Right lobe of liver (tissue), 6 donors: ENCODE results near the gene NRP2. TPM values are rescaled to one million over a fixed set of nuclear protein-coding genes. Genes with fewer than 3 reads are reported as not detected.

Source experiments
- ATAC-seq, 4 donors: fragments of 200-7000 bp; cut with Tn5 transposase; one replicate each; pipeline ENCODE4 v1.9.1; 2020; ENCODE audit warnings: mild to moderate bottlenecking in 4 of 4, moderate library complexity in 4 of 4
- DNase-seq, 3 donors: peaks; one replicate each; pipeline ENCODE4 v3.0.0-alpha.2; 2020
- H3K27ac ChIP-seq, 3 donors: fragments of 200-600 bp; one replicate each; pipeline ENCODE4 v1.8.0; 2022
- H3K27me3 ChIP-seq, 2 donors: fragments of 200-600 bp; one replicate each; pipeline ENCODE4 v1.8.0; 2022
- H3K36me3 ChIP-seq, 4 donors: fragments of 200-600 bp; sonication (generic) in 1 of 4; one replicate each; pipeline versions ENCODE4 v1.5.1 to v1.8.0; 2017 to 2022; ENCODE audit warnings: control low read depth in 1 of 4
- H3K4me1 ChIP-seq, 4 donors: fragments of 200-600 bp; sonication (generic) in 1 of 4; one replicate each; pipeline versions ENCODE4 v1.5.1 to v1.8.0; 2017 to 2022; ENCODE audit warnings: control low read depth in 1 of 4
- H3K4me3 ChIP-seq, 3 donors: fragments of 200-600 bp; one replicate each; pipeline ENCODE4 v1.8.0; 2022
- H3K9me3 ChIP-seq, 4 donors: fragments of 200-600 bp; sonication (generic) in 1 of 4; one replicate each; pipeline versions ENCODE4 v1.5.1 to v1.8.0; 2017 to 2022; ENCODE audit warnings: control low read depth in 1 of 4
- CTCF ChIP-seq, 4 donors: fragments of 200-600 bp in 3 of 4; fragments of 450-650 bp in 1 of 4; IDR thresholded peaks; one replicate each; pipeline versions ENCODE4 v1.5.1 to v1.8.0; 2016 to 2022; ENCODE audit warnings: antibody characterized with exemption in 4 of 4, mild to moderate bottlenecking in 2 of 4
- POLR2A ChIP-seq: fragments of 450-650 bp; IDR thresholded peaks from one replicate; pipeline ENCODE4 v1.6.1; 2017; ENCODE audit warnings: antibody characterized with exemption, mild to moderate bottlenecking
- WGBS: methylation state at CpG from one replicate; pipeline ENCODE4 v1.1.6; 2018; ENCODE audit warnings: low coverage, low lambda C conversion rate; ENCODE audit not compliant: insufficient coverage; ENCODE audit errors: missing lambda C conversion rate; 5-methylcytosine and 5-hydroxymethylcytosine counted together
- intact Hi-C, 2 donors: fragments of 100-400 bp; cut with DNase I; formaldehyde crosslinking; loops; one replicate each; pipeline versions ENCODE4 v1.11.2 to v1.14.1; 2022
- total RNA-seq, 6 experiments: library from RNA; depleted of rRNA in 2 of 6; stranded (reverse); fragments of >200 nt in 2 of 6; fragmentation: NEBNext Ultra II Directional in 3 of 6; extraction: Animal tissue kit (Norgen Biotek cat#: 25700) in 3 of 6; gene quantifications; one replicate each; pipeline versions ENCODE4 v1.1.0 to v1.2.4, GENCODE V29; 2016 to 2023
- donor health status: DM: no; HTN: yes; CAD: no.
- donor health status: DM: no; HTN: no; CAD: no.
- donor health status: DM: no; HTN: no; CAD: no.
- donor health status: DM: no; HTN: yes; CAD: no.
- donor health status: DM: no; HTN: yes; CAD: no.

NRP2 gene
- total RNA-seq, 6 experiments from 2014 or later, result 5.5 to 23.7 (median 8.6) TPM

GRCh38 chr2:205741256-205741978, 59.1 kb downstream of the NRP2 start:
- peaks cover 0 to 21% (median 9%) of the 10 kb centered on the region in 4 donors for H3K4me1 ChIP-seq
- no peaks in the 10 kb centered on the region for H3K36me3 ChIP-seq
- no peak for DNase-seq
- no peak overlapping the region for H3K27ac ChIP-seq
- H3K27me3 ChIP-seq, result no peaks in the 10 kb centered on the region
- TF ChIP-seq POLR2A, result no peak
- TF ChIP-seq CTCF (IDR thresholded peaks at IDR 0.05), result no peak
- no peak for ATAC-seq
- no peaks in the 10 kb centered on the region for H3K9me3 ChIP-seq
- WGBS, result 66% methylated on average over 4 of the region's 4 CpGs
- no peak overlapping the region for H3K4me3 ChIP-seq
- intact Hi-C loops, result no loop called here

GRCh38 chr2:205743137-205743536, 60.8 kb downstream of the NRP2 start:
- no peaks in the 10 kb centered on the region for H3K36me3 ChIP-seq
- no peaks in the 10 kb centered on the region for H3K9me3 ChIP-seq
- intact Hi-C loops, result no loop called here
- H3K4me3 ChIP-seq, result no peak overlapping the region
- H3K27ac ChIP-seq, result no peak overlapping the region
- 91% methylated on average over 8 of the region's 11 CpGs for WGBS
- DNase-seq, result no peak
- TF ChIP-seq CTCF (IDR thresholded peaks at IDR 0.05) (no peak), POLR2A (no peak)
- H3K4me1 ChIP-seq, result peaks cover 0 to 21% (median 9%) of the 10 kb centered on the region in 4 donors
- ATAC-seq, result no peak
- no peaks in the 10 kb centered on the region for H3K27me3 ChIP-seq

DNA sequence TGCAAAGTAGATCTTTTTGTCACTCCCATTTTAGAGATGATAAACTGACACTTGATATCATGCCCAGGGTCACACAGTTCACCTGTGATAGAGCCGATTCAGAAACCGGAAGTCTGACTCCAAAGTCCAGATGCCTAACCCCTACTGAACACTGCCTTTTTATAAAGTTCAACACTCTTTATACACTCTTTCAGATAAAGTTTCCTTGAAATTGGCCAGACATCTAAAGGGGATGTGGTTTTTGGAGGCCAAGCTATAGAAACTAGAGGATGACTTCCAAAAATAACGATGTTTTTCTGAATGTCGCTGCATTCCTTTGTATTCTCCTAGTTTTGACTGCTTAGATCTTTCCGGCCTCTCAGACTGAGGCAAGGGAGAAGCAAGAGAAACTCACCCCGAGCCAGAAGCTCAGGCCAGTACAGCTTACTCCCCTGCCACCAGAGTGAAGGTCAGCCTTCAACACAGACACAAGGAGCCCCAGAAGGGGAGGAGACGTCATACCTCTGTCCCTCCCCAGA, 61.8 kb downstream of the NRP2 start:
- Histone ChIP-seq H3K4me1 (peaks cover 0 to 21% (median 9%) of the 10 kb centered on the region in 4 donors), H3K9me3 (no peaks in the 10 kb centered on the region), H3K4me3 (no peak overlapping the region), H3K36me3 (no peaks in the 10 kb centered on the region), H3K27me3 (no peaks in the 10 kb centered on the region), H3K27ac (peak overlapping the region in 2 of 3 donors; percentile 15 to 84)
- ATAC-seq (peak; percentile 79 to 91 (median 86)), DNase-seq (peak in 1 of 3 donors; percentile 64)
- intact Hi-C loops, result no loop called here
- 42% methylated on average over 6 of the region's 7 CpGs for WGBS
- no peak for TF ChIP-seq POLR2A
- no peak for TF ChIP-seq CTCF (IDR thresholded peaks at IDR 0.05)

DNA sequence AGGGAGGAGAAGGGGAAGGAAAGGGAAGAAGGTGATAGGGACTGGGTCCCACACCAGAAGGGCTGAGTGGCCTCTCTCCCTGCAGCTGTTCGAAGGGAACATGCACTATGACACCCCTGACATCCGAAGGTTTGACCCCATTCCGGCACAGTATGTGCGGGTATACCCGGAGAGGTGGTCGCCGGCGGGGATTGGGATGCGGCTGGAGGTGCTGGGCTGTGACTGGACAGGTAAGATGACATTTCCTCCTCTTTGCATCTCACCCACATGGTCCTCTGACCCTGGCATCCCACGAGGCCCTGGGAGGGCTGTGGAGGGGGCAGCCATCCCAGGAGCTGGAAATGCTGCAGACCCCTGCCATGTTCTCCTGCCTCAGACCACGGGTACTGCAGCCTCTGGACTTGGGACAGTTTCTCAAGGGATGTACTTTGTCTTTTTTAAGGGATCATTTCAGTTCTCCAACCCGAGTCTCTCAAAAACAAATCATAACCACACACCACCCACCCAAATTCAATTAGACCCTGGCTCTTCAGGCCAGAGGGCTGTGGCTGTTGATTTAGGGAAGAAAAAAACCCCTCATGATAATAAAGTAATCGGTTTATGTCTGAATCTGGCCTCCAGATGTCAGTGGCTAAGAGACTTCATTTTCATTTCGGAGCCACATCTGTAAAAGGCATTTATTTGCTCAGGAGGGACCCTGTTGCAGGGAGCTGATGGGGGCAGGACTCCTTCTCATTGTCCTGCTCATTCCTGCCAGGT, 63.5 kb downstream of the NRP2 start:
- intact Hi-C loops, result no loop called here
- H3K27ac ChIP-seq, result no peak overlapping the region
- H3K9me3 ChIP-seq, result no peaks in the 10 kb centered on the region
- DNase-seq (no peak), ATAC-seq (no peak)
- TF ChIP-seq POLR2A (no peak), CTCF (IDR thresholded peaks at IDR 0.05) (no peak)
- no peaks in the 10 kb centered on the region for H3K36me3 ChIP-seq
- H3K27me3 ChIP-seq, result no peaks in the 10 kb centered on the region
- no peak overlapping the region for H3K4me3 ChIP-seq
- H3K4me1 ChIP-seq, result peaks cover 0 to 21% (median 9%) of the 10 kb centered on the region in 4 donors
- 59% methylated on average over 3 of the region's 14 CpGs for WGBS
